ENCODE results near the gene CERS2. TPM values are rescaled to one million over a fixed set of nuclear protein-coding genes. Genes with fewer than 3 reads are reported as not detected.

Gene CERS2
- polyA plus RNA-seq, 1 of the 3 experiments (the other 2 are of a cell fraction), result 150 TPM

DNA sequence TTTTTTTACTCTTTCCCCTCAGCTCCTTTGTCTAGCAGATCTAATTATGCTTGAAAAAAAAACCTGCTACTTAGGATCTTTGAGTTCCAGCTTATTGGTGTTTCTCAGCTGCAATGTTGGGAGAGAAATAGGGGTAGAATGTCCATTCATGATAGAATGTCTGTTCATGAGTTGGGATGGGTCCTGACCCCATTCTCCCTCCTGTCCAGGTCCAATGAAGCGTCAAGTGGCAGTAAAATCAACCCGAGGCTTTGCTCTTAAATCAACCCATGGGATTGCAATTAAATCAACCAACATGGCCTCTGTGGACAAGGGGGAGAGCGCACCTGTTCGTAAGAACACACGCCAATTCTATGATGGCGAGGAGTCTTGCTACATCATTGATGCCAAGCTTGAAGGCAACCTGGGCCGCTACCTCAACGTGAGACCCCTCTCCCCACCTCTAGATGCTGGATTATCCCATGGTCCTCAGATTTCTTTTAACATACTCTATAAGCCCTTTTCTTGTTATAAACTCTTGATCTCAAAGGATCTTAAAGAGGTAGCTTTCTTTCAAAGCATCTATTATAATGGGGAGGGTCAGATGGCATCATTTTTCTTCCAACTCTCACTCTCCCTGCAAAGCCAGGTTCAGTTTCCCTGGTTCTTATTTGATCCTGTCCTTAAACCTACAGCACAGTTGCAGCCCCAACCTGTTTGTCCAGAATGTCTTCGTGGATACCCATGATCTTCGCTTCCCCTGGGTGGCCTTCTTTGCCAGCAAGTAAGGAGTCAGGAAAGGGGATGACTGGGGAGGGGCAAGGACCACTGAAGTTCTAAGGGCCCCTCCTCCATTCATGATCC lies 11.1 kb downstream of the CERS2 start:
- 97% methylated on average over 10 of the region's 10 CpGs for WGBS (ENCODE audit: low lambda C conversion rate)
- Histone ChIP-seq H3K4me1 (ENCODE audit: control insufficient read depth in 1 of 2, insufficient read depth in 2 of 2, low read depth in 1 of 2, low read length in 1 of 2) (no peaks in the 10 kb centered on the region), H3K9me2 (no peaks in the 10 kb centered on the region), H3K27ac (ENCODE audit: low read depth in 2 of 2, low read length in 1 of 2) (no peak overlapping the region), H3K4me3 (ENCODE audit: low read depth in 2 of 2, low read length in 1 of 2) (no peak overlapping the region), H3F3A (replicated peaks; ENCODE audit: insufficient read depth) (peaks cover 20% of the 10 kb centered on the region), H3K9me3 (no peaks in the 10 kb centered on the region), H3K27me3 (ENCODE audit: insufficient read depth) (no peaks in the 10 kb centered on the region), H3K36me3 (replicated peaks in 1 of 2; ENCODE audit: control insufficient read depth in 1 of 2, insufficient read depth in 2 of 2, low read length in 1 of 2) (peaks cover 79 to 83% of the 10 kb centered on the region in 2 experiments), H3K79me2 (ENCODE audit: insufficient read depth) (peaks cover 14% of the 10 kb centered on the region; the same call in 1 of the 2 replicates), H4K20me1 (ENCODE audit: insufficient read depth) (peaks cover 4% of the 10 kb centered on the region; the same call in 1 of the 2 replicates), H2AFZ (ENCODE audit: low read depth) (no peak overlapping the region), H3K4me2 (no peak overlapping the region), H3K9ac (no peak overlapping the region)
- ChIA-PET POLR2A (interaction anchor here (0.6 to 1.0 kb wide), 2 partner anchors 10 to 11 kb away, joined by 3 to 4 read pairs; partner anchors contain the start of gene CERS2), CTCF (no interaction called here)
- TF ChIP-seq EZH2phosphoT487 (IDR thresholded peaks at IDR 0.05; ENCODE audit: borderline replicate concordance, low read depth) (no peak), NFIC (IDR thresholded peaks at IDR 0.05; ENCODE audit: borderline replicate concordance) (no peak)
- DNase-seq, result no peak

DNA sequence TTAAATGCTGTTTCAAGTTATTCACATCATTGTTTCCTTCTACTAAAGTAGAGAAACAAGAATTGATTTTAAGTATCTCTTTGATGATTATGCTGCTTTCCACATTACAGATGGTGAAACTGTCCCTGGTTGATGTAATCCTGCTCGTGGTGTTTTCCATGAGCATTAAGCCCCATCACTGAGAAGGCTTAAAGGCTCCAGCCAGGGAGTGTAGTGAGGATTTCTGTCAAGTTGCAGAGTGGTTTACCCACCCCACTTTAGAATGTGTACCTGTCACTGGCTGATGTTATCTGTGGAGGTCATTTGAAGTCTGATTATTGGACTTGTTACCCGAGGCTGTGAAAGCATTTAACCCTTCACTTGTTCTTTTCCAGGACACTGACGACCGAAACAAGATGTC lies 12.9 kb downstream of the CERS2 start:
- no peaks in the 10 kb centered on the region for H4K20me1 ChIP-seq (ENCODE audit: insufficient read depth)
- no peak overlapping the region for H3K9ac ChIP-seq
- no peak overlapping the region for H2AFZ ChIP-seq (ENCODE audit: low read depth)
- ChIA-PET CTCF (no interaction called here), POLR2A (no interaction called here)
- no peak overlapping the region for H3K27ac ChIP-seq (ENCODE audit: low read depth in 2 of 2, low read length in 1 of 2)
- 70% methylated on average over 4 of the region's 4 CpGs for WGBS (ENCODE audit: low lambda C conversion rate)
- no peaks in the 10 kb centered on the region for H3K9me3 ChIP-seq
- no peaks in the 10 kb centered on the region for H3K27me3 ChIP-seq (ENCODE audit: insufficient read depth)
- H3K4me1 ChIP-seq (ENCODE audit: control insufficient read depth in 1 of 2, insufficient read depth in 2 of 2, low read depth in 1 of 2, low read length in 1 of 2), result no peaks in the 10 kb centered on the region
- peaks cover 14% of the 10 kb centered on the region for H3F3A ChIP-seq (replicated peaks; ENCODE audit: insufficient read depth)
- H3K9me2 ChIP-seq, result no peaks in the 10 kb centered on the region
- no peaks in the 10 kb centered on the region for H3K79me2 ChIP-seq (ENCODE audit: insufficient read depth)
- H3K4me2 ChIP-seq, result no peak overlapping the region
- DNase-seq, result no peak
- peaks cover 67 to 73% of the 10 kb centered on the region in 2 experiments for H3K36me3 ChIP-seq (replicated peaks in 1 of 2; ENCODE audit: control insufficient read depth in 1 of 2, insufficient read depth in 2 of 2, low read length in 1 of 2)
- no peak overlapping the region for H3K4me3 ChIP-seq (ENCODE audit: low read depth in 2 of 2, low read length in 1 of 2)
- TF ChIP-seq, protein P1, sequence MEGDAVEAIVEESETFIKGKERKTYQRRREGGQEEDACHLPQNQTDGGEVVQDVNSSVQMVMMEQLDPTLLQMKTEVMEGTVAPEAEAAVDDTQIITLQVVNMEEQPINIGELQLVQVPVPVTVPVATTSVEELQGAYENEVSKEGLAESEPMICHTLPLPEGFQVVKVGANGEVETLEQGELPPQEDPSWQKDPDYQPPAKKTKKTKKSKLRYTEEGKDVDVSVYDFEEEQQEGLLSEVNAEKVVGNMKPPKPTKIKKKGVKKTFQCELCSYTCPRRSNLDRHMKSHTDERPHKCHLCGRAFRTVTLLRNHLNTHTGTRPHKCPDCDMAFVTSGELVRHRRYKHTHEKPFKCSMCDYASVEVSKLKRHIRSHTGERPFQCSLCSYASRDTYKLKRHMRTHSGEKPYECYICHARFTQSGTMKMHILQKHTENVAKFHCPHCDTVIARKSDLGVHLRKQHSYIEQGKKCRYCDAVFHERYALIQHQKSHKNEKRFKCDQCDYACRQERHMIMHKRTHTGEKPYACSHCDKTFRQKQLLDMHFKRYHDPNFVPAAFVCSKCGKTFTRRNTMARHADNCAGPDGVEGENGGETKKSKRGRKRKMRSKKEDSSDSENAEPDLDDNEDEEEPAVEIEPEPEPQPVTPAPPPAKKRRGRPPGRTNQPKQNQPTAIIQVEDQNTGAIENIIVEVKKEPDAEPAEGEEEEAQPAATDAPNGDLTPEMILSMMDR (IDR thresholded peaks at IDR 0.05), result no peak

DNA sequence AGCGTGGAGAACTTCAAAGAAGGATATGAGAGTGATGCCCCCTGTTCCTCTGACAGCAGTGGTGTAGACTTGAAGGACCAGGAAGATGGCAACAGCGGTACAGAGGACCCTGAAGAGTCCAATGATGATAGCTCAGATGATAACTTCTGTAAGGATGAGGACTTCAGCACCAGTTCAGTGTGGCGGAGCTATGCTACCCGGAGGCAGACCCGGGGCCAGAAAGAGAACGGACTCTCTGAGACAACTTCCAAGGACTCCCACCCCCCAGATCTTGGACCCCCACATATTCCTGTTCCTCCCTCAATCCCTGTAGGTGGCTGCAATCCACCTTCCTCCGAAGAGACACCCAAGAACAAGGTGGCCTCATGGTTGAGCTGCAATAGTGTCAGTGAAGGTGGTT lies 14.0 kb downstream of the CERS2 start:
- Histone ChIP-seq H3K27me3 (ENCODE audit: insufficient read depth) (no peaks in the 10 kb centered on the region), H3K4me1 (ENCODE audit: control insufficient read depth in 1 of 2, insufficient read depth in 2 of 2, low read depth in 1 of 2, low read length in 1 of 2) (no peaks in the 10 kb centered on the region), H4K20me1 (ENCODE audit: insufficient read depth) (no peaks in the 10 kb centered on the region), H2AFZ (ENCODE audit: low read depth) (no peak overlapping the region), H3K9ac (no peak overlapping the region), H3K4me3 (ENCODE audit: low read depth in 2 of 2, low read length in 1 of 2) (no peak overlapping the region), H3K4me2 (no peak overlapping the region), H3K36me3 (replicated peaks in 1 of 2; ENCODE audit: control insufficient read depth in 1 of 2, insufficient read depth in 2 of 2, low read length in 1 of 2) (peaks cover 62 to 66% of the 10 kb centered on the region in 2 experiments), H3K9me2 (no peaks in the 10 kb centered on the region), H3F3A (replicated peaks; ENCODE audit: insufficient read depth) (peaks cover 11% of the 10 kb centered on the region), H3K27ac (ENCODE audit: low read depth in 2 of 2, low read length in 1 of 2) (no peak overlapping the region), H3K79me2 (ENCODE audit: insufficient read depth) (no peaks in the 10 kb centered on the region), H3K9me3 (no peaks in the 10 kb centered on the region)
- CTCF ChIA-PET, result interaction anchor here (0.6 to 1.0 kb wide), 2 partner anchors 33 to 45 kb away, joined by 3 to 4 read pairs; partner anchors contain the start of gene MINDY1
- POLR2A ChIA-PET, result no interaction called here
- DNase-seq, result no peak
- WGBS (ENCODE audit: low lambda C conversion rate), result 95% methylated on average over 7 of the region's 7 CpGs
- TF ChIP-seq JUND (IDR thresholded peaks at IDR 0.05) (no peak), FOSL2 (IDR thresholded peaks at IDR 0.05; ENCODE audit: borderline replicate concordance, low read depth) (no peak), FOXJ3 (CRISPR knock-in tag; IDR thresholded peaks at IDR 0.05) (no peak), POLR2AphosphoS5 (IDR thresholded peaks at IDR 0.05; ENCODE audit: low read depth, low read length) (no peak)
- TF ChIP-seq, protein P2, sequence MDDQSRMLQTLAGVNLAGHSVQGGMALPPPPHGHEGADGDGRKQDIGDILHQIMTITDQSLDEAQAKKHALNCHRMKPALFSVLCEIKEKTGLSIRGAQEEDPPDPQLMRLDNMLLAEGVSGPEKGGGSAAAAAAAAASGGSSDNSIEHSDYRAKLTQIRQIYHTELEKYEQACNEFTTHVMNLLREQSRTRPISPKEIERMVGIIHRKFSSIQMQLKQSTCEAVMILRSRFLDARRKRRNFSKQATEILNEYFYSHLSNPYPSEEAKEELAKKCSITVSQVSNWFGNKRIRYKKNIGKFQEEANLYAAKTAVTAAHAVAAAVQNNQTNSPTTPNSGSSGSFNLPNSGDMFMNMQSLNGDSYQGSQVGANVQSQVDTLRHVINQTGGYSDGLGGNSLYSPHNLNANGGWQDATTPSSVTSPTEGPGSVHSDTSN (IDR thresholded peaks at IDR 0.05), result no peak
- TF ChIP-seq, protein P3, sequence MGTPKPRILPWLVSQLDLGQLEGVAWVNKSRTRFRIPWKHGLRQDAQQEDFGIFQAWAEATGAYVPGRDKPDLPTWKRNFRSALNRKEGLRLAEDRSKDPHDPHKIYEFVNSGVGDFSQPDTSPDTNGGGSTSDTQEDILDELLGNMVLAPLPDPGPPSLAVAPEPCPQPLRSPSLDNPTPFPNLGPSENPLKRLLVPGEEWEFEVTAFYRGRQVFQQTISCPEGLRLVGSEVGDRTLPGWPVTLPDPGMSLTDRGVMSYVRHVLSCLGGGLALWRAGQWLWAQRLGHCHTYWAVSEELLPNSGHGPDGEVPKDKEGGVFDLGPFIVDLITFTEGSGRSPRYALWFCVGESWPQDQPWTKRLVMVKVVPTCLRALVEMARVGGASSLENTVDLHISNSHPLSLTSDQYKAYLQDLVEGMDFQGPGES (IDR thresholded peaks at IDR 0.05; ENCODE audit: low read depth, low read length), result no peak
- TF ChIP-seq, protein P4, sequence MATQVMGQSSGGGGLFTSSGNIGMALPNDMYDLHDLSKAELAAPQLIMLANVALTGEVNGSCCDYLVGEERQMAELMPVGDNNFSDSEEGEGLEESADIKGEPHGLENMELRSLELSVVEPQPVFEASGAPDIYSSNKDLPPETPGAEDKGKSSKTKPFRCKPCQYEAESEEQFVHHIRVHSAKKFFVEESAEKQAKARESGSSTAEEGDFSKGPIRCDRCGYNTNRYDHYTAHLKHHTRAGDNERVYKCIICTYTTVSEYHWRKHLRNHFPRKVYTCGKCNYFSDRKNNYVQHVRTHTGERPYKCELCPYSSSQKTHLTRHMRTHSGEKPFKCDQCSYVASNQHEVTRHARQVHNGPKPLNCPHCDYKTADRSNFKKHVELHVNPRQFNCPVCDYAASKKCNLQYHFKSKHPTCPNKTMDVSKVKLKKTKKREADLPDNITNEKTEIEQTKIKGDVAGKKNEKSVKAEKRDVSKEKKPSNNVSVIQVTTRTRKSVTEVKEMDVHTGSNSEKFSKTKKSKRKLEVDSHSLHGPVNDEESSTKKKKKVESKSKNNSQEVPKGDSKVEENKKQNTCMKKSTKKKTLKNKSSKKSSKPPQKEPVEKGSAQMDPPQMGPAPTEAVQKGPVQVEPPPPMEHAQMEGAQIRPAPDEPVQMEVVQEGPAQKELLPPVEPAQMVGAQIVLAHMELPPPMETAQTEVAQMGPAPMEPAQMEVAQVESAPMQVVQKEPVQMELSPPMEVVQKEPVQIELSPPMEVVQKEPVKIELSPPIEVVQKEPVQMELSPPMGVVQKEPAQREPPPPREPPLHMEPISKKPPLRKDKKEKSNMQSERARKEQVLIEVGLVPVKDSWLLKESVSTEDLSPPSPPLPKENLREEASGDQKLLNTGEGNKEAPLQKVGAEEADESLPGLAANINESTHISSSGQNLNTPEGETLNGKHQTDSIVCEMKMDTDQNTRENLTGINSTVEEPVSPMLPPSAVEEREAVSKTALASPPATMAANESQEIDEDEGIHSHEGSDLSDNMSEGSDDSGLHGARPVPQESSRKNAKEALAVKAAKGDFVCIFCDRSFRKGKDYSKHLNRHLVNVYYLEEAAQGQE (IDR thresholded peaks at IDR 0.05; ENCODE audit: low read depth, low read length), result no peak
